Thyroid gland (tissue), 4 donors: Measurements from ENCODE around the gene CDADC1. TPM values are rescaled to one million over a fixed set of nuclear protein-coding genes. Genes with fewer than 3 reads are reported as not detected.
"Not testable (repeated sequence)": the region's sequence is repeated elsewhere in the genome, so short reads cannot be mapped to it uniquely, and the experiment has no call there.

Source experiments
- DNase-seq, 2 donors: peaks; one replicate each; pipeline ENCODE4 v3.0.0-alpha.2; 2019
- H3K27ac ChIP-seq, 3 donors: fragments of 200-600 bp; sonication (generic); 1 replicate in 2 of 3; 2 replicates in 1 of 3; pipeline ENCODE4 v1.5.1; 2016 to 2019; ENCODE audit warnings: mild to moderate bottlenecking in 1 of 3, moderate library complexity in 1 of 3
- H3K27me3 ChIP-seq: fragments of 200-600 bp; sonication (generic); one replicate; pipeline ENCODE4 v1.5.1; 2019
- H3K36me3 ChIP-seq, 2 donors: fragments of 200-600 bp; sonication (generic); one replicate each; pipeline ENCODE4 v1.5.1; 2016 to 2019
- H3K4me1 ChIP-seq, 2 donors: fragments of 200-600 bp; sonication (generic); one replicate each; pipeline ENCODE4 v1.5.1; 2017 to 2019
- H3K4me3 ChIP-seq, 3 donors: fragments of 200-600 bp; sonication (generic); replicated peaks in 1 of 3; 1 replicate in 2 of 3; 2 replicates in 1 of 3; pipeline ENCODE4 v1.5.1; 2016; ENCODE audit warnings: mild to moderate bottlenecking in 1 of 3
- H3K9me3 ChIP-seq: fragments of 200-600 bp; sonication (generic); one replicate; pipeline ENCODE4 v1.5.1; 2017
- CTCF ChIP-seq, 6 experiments: fragments of 200-600 bp in 3 of 6; fragments of 450-650 bp in 3 of 6; sonication (generic) in 3 of 6; IDR thresholded peaks; one replicate each; pipeline ENCODE4 v1.5.1; 2016 to 2019; ENCODE audit warnings: antibody characterized with exemption in 6 of 6, mild to moderate bottlenecking in 2 of 6, inconsistent platforms in 1 of 6, moderate library complexity in 1 of 6
- POLR2A ChIP-seq, 2 donors: fragments of 450-650 bp; IDR thresholded peaks; one replicate each; pipeline ENCODE4 v1.6.1; 2017; ENCODE audit warnings: antibody characterized with exemption in 2 of 2, mild to moderate bottlenecking in 2 of 2, moderate library complexity in 1 of 2
- WGBS, 2 donors: methylation state at CpG; one replicate each; pipeline ENCODE4 v1.1.5; 2017; 5-methylcytosine and 5-hydroxymethylcytosine counted together
- intact Hi-C: fragments of 100-400 bp; cut with DNase I; formaldehyde crosslinking; loops from one replicate; pipeline ENCODE4 v1.15.1; 2023
- total RNA-seq, 4 donors: library from RNA; depleted of rRNA; stranded (reverse); fragments of >200 nt; gene quantifications; one replicate each; pipeline ENCODE4 v1.2.3, GENCODE V29; 2016

The CDADC1 gene
- total RNA-seq, 4 donors from 2014 or later = 14.0 to 75.9 (median 18.7) TPM

DNA sequence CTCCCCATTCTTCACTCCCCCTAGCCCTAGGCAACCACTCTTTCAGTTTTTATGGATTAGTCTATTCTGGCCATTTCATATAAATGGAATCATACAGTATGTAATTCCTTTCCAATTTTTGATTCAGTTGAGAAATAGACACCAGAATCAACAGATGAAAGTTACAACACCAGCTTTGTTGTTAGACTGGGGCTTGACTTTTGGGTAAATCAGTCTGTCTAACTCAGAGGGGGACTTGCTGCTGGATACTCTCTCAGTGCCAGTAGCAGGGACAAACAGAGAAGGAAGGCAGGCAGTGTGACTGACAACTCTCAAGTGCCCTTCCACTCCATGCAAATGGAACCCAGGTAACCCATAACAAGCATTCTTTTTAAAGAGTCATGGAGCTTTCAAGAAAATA, 40.7 kb downstream of the CDADC1 start:
- DNase-seq = no peak
- Histone ChIP-seq H3K4me3 (no peak overlapping the region), H3K27me3 (no peaks in the 10 kb centered on the region), H3K27ac (no peak overlapping the region), H3K9me3 (no peaks in the 10 kb centered on the region), H3K36me3 (peaks cover 0 to 6% of the 10 kb centered on the region in 2 donors), H3K4me1 (peaks cover 12 to 14% of the 10 kb centered on the region in 2 donors)
- intact Hi-C loops = no loop called here
- no peak for TF ChIP-seq POLR2A (IDR thresholded peaks at IDR 0.05)
- no peak for TF ChIP-seq CTCF (IDR thresholded peaks at IDR 0.05)

GRCh38 chr13:49292742-49293486, 45.2 kb downstream of the CDADC1 start:
- 10 to 16% methylated on average over 6 of the region's 6 CpGs for WGBS, 2 donors

GRCh38 chr13:49294723-49295122, 47.0 kb downstream of the CDADC1 start:
- H3K27ac ChIP-seq = peak overlapping the region in 2 of 3 donors; percentile 70 to 82
- H3K4me1 ChIP-seq = peaks cover 30 to 31% of the 10 kb centered on the region in 2 donors
- H3K4me3 ChIP-seq, H3K9me3 ChIP-seq, H3K36me3 ChIP-seq, intact Hi-C loops, H3K27me3 ChIP-seq: not testable (repeated sequence)
- peak in 1 of 2 donors; percentile 2 for TF ChIP-seq POLR2A (IDR thresholded peaks at IDR 0.05)
- peak in 1 of 2 donors; percentile 57 for DNase-seq
- WGBS, 2 donors = 84% methylated on average over 6 of the region's 6 CpGs

More at GRCh38 chr13:49292742-49293486, 45.2 kb downstream of the CDADC1 start:
- H3K4me1 ChIP-seq = peaks cover 18 to 19% of the 10 kb centered on the region in 2 donors
- H3K9me3 ChIP-seq = no peaks in the 10 kb centered on the region
- H3K27ac ChIP-seq = peak overlapping the region; percentile 70 to 89 (median 82)
- DNase-seq = peak; percentile 96 to 98
- intact Hi-C loops = no loop called here
- H3K4me3 ChIP-seq = no peak overlapping the region
- TF ChIP-seq CTCF (IDR thresholded peaks at IDR 0.05) (no peak), POLR2A (IDR thresholded peaks at IDR 0.05) (peak in 1 of 2 donors; percentile 69)
- H3K36me3 ChIP-seq = no peaks in the 10 kb centered on the region
- H3K27me3 ChIP-seq = no peaks in the 10 kb centered on the region

DNA sequence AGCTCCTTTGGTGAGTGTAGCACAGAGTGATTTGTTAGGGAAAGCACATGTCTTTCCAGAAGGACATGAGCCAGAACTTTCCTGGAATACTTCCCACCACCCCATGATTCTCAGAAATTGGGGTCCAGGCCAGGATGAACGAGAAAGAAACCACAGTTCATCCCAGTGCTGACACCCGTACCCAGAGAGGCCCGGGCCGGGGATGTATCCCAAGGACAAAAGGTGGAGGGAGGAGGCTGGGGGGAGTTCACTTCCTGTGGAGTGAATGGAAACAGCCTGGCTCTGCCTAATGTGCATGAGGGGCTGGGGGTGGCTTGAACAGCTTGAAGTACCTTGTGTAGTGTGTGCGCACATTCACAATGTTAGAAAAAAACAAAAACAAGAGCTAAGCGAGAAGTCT, 47.5 kb downstream of the CDADC1 start:
- Histone ChIP-seq H3K4me1 (peaks cover 30 to 32% of the 10 kb centered on the region in 2 donors), H3K36me3 (no peaks in the 10 kb centered on the region), H3K27ac (peak overlapping the region in 2 of 3 donors; percentile 70 to 82), H3K4me3 (no peak overlapping the region), H3K9me3 (no peaks in the 10 kb centered on the region), H3K27me3 (no peaks in the 10 kb centered on the region)
- TF ChIP-seq CTCF (IDR thresholded peaks at IDR 0.05) (no peak), POLR2A (IDR thresholded peaks at IDR 0.05) (no peak)
- no peak for DNase-seq
- WGBS, 2 donors = 73 to 85% methylated on average over 6 of the region's 6 CpGs
- intact Hi-C loops = no loop called here

- Histone ChIP-seq H3K27ac (peak overlapping the region in 1 of 3 donors; percentile 17), H3K4me1 (peaks cover 32 to 37% of the 10 kb centered on the region in 2 donors), H3K36me3 (no peaks in the 10 kb centered on the region), H3K27me3 (no peaks in the 10 kb centered on the region), H3K9me3 (no peaks in the 10 kb centered on the region), H3K4me3 (no peak overlapping the region)
- no peak for TF ChIP-seq POLR2A (IDR thresholded peaks at IDR 0.05)
- no peak for TF ChIP-seq CTCF (IDR thresholded peaks at IDR 0.05)
- no peak for DNase-seq
- intact Hi-C loops = no loop called here
- WGBS, 2 donors = 97 to 100% methylated on average over 2 of the region's 2 CpGs
Observed at GRCh38 chr13:49296659-49297058, 48.9 kb downstream of the CDADC1 start.
